Activated B cell treated with CpG ODN at 0.5 μM for 24 hours (primary cell): ENCODE data around the gene IGFBP7. TPM values are rescaled to one million over a fixed set of nuclear protein-coding genes. Genes with fewer than 3 reads are reported as not detected.

Experiments
- ATAC-seq: fragments of 200-7000 bp; cut with Tn5 transposase; one replicate; pipeline ENCODE4 v1.10.0; 2021; ENCODE audit warnings: low read depth, mild to moderate bottlenecking, moderate library complexity
- CTCF ChIA-PET: fragments of 350-600 bp; sonication (Branson Sonifier 250); formaldehyde crosslinking; loops from one replicate; lab custom pipeline; 2021; ENCODE audit warnings: antibody characterized with exemption; lab: Charles Lee
- POLR2A ChIA-PET: fragments of 350-600 bp; sonication (Branson Sonifier 250); formaldehyde crosslinking; loops from one replicate; lab custom pipeline; 2021; ENCODE audit warnings: antibody characterized with exemption; lab: Charles Lee
- DNase-seq: peaks from one replicate; pipeline ENCODE4 v3.0.0; 2022
- H3K27ac Mint-ChIP-seq: one replicate; pipeline ENCODE4 v1.8.0; 2020; ENCODE audit warnings: mixed read lengths
- H3K27me3 Mint-ChIP-seq: one replicate; pipeline ENCODE4 v1.8.0; 2021; ENCODE audit warnings: mixed read lengths
- H3K36me3 Mint-ChIP-seq: one replicate; pipeline ENCODE4 v1.8.0; 2021; ENCODE audit warnings: low read depth, mixed read lengths
- H3K4me1 Mint-ChIP-seq: one replicate; pipeline ENCODE4 v1.8.0; 2021; ENCODE audit warnings: mixed read lengths
- H3K4me3 Mint-ChIP-seq: one replicate; pipeline ENCODE4 v1.8.0; 2020; ENCODE audit warnings: mild to moderate bottlenecking, mixed read lengths
- H3K9me3 Mint-ChIP-seq: one replicate; pipeline ENCODE4 v1.8.0; 2020; ENCODE audit warnings: mixed read lengths
- intact Hi-C: fragments of 100-400 bp; cut with micrococcal nuclease; formaldehyde crosslinking; loops from one replicate; pipeline ENCODE4 v1.15.1; 2024
- total RNA-seq: library from RNA; stranded (reverse); gene quantifications from 2 replicates; pipeline ENCODE4 v1.2.3, GENCODE V29; 2022
- TF ChIP-seq, protein P1 (sequence below): fragments of 200-600 bp; IDR thresholded peaks from one replicate; pipeline ENCODE4 v1.8.0; 2022; ENCODE audit warnings: antibody characterized with exemption, mild to moderate bottlenecking

The IGFBP7 gene
- total RNA-seq, 1 donor from 2014 or later, result not detected

- intact Hi-C loops, result no loop called here
- no peak overlapping the region for H3K4me3 Mint-ChIP-seq
- ChIA-PET POLR2A (no interaction called here), CTCF (no interaction called here)
- H3K4me1 Mint-ChIP-seq, result no peaks in the 10 kb centered on the region
- H3K27ac Mint-ChIP-seq, result no peak overlapping the region
- H3K9me3 Mint-ChIP-seq, result no peaks in the 10 kb centered on the region
- peaks cover 7% of the 10 kb centered on the region for H3K27me3 Mint-ChIP-seq
- H3K36me3 Mint-ChIP-seq, result no peaks in the 10 kb centered on the region
- no peak for DNase-seq
- no peak for ATAC-seq
- TF ChIP-seq, protein P1, sequence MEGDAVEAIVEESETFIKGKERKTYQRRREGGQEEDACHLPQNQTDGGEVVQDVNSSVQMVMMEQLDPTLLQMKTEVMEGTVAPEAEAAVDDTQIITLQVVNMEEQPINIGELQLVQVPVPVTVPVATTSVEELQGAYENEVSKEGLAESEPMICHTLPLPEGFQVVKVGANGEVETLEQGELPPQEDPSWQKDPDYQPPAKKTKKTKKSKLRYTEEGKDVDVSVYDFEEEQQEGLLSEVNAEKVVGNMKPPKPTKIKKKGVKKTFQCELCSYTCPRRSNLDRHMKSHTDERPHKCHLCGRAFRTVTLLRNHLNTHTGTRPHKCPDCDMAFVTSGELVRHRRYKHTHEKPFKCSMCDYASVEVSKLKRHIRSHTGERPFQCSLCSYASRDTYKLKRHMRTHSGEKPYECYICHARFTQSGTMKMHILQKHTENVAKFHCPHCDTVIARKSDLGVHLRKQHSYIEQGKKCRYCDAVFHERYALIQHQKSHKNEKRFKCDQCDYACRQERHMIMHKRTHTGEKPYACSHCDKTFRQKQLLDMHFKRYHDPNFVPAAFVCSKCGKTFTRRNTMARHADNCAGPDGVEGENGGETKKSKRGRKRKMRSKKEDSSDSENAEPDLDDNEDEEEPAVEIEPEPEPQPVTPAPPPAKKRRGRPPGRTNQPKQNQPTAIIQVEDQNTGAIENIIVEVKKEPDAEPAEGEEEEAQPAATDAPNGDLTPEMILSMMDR, result no peak
Observed at GRCh38 chr4:57149833-57150232, 39.6 kb upstream of the IGFBP7 start.

- CTCF ChIA-PET, result interaction anchor here (1.4 kb wide), 1 partner anchor 15 kb away, joined by 6 read pairs; no protein-coding TSS in a partner anchor
- TF ChIP-seq, protein P1, result no peak
- POLR2A ChIA-PET, result no interaction called here
Observed at GRCh38 chr4:57148831-57149505, 38.8 kb upstream of the IGFBP7 start.

DNA sequence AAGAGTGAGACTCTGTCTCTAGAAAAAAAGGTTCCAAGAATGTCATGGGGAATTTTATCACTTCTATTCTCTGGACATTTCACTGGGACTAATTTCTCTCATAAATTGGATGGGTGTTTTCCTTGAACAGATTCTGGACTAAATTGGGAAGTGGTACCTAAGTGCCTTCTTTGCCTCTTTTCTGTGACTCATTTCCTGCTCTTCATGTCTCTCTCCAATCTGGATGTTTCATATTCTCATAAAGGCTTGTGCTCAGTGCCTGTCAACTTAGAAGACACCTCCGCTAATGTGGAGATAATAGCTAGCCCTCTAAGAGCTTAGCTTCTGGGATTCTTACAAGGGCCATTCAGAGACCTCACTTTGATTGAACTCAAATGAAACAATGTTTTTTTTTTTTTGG lies 38.0 kb upstream of the IGFBP7 start:
- Mint-ChIP-seq H3K9me3 (no peaks in the 10 kb centered on the region), H3K27me3 (peaks cover 2% of the 10 kb centered on the region), H3K36me3 (no peaks in the 10 kb centered on the region), H3K4me1 (no peaks in the 10 kb centered on the region), H3K4me3 (no peak overlapping the region), H3K27ac (no peak overlapping the region)
- no peak for DNase-seq
- intact Hi-C loops, result no loop called here
- TF ChIP-seq, protein P1, result no peak
- CTCF ChIA-PET, result interaction anchor here (1.4 kb wide), 1 partner anchor 15 kb away, joined by 6 read pairs; no protein-coding TSS in a partner anchor
- ATAC-seq, result no peak
- POLR2A ChIA-PET, result no interaction called here

More at GRCh38 chr4:57148831-57149505, 38.8 kb upstream of the IGFBP7 start:
- no peaks in the 10 kb centered on the region for H3K36me3 Mint-ChIP-seq
- no peaks in the 10 kb centered on the region for H3K9me3 Mint-ChIP-seq
- H3K27ac Mint-ChIP-seq, result no peak overlapping the region
- H3K4me1 Mint-ChIP-seq, result no peaks in the 10 kb centered on the region
- no peak for DNase-seq
- ATAC-seq, result no peak
- no peak overlapping the region for H3K4me3 Mint-ChIP-seq
- H3K27me3 Mint-ChIP-seq, result peaks cover 6% of the 10 kb centered on the region
- intact Hi-C loops, result no loop called here

- TF ChIP-seq, protein P1, result no peak
- POLR2A ChIA-PET, result no interaction called here
- Mint-ChIP-seq H3K4me3 (no peak overlapping the region), H3K36me3 (no peaks in the 10 kb centered on the region), H3K4me1 (no peaks in the 10 kb centered on the region), H3K27me3 (peaks cover 2% of the 10 kb centered on the region), H3K9me3 (no peaks in the 10 kb centered on the region), H3K27ac (no peak overlapping the region)
- intact Hi-C loops, result no loop called here
- no peak for DNase-seq
- CTCF ChIA-PET, result interaction anchor here (1.4 kb wide), 1 partner anchor 16 kb away, joined by 6 read pairs; no protein-coding TSS in a partner anchor
- no peak for ATAC-seq
Observed at GRCh38 chr4:57147335-57148060, 37.3 kb upstream of the IGFBP7 start.

GRCh38 chr4:57146444-57146843 lies 36.3 kb upstream of the IGFBP7 start:
- ATAC-seq (no peak), DNase-seq (no peak)
- Mint-ChIP-seq H3K27me3 (peaks cover 2% of the 10 kb centered on the region), H3K4me1 (no peaks in the 10 kb centered on the region), H3K36me3 (no peaks in the 10 kb centered on the region), H3K27ac (no peak overlapping the region), H3K9me3 (no peaks in the 10 kb centered on the region), H3K4me3 (no peak overlapping the region)
- TF ChIP-seq, protein P1, result no peak
- ChIA-PET CTCF (no interaction called here), POLR2A (no interaction called here)
- intact Hi-C loops, result no loop called here
